SK-N-SH (cell line): ENCODE data around the gene TMEM187. TPM values are rescaled to one million over a fixed set of nuclear protein-coding genes. Genes with fewer than 3 reads are reported as not detected.

Experiments used
- CTCF ChIA-PET: fragments of 300-600, 350-600 bp; formaldehyde crosslinking; extraction: SDS; loops from one replicate; lab custom pipeline; 2021; lab: Yijun Ruan, JAX
- POLR2A ChIA-PET: fragments of 350-600 bp; sonication (Branson Sonifier 250); formaldehyde crosslinking; extraction: SDS; loops from one replicate; lab custom pipeline; 2020; ENCODE audit warnings: antibody characterized with exemption, inconsistent platforms; lab: Yijun Ruan, JAX
- DNase-seq: peaks from one replicate; pipeline ENCODE4 v3.0.0; 2012
- H2AFZ ChIP-seq: fragments of 200-600 bp; sonication (generic); 2 replicates; pipeline ENCODE4 v1.8.1; 2016; ENCODE audit warnings: antibody characterized with exemption, mild to moderate bottlenecking, low read depth
- H3F3A ChIP-seq: fragments of 200-600 bp; sonication (generic); replicated peaks from 2 replicates; pipeline ENCODE3; 2016; ENCODE audit warnings: antibody characterized with exemption, mild to moderate bottlenecking; ENCODE audit not compliant: insufficient read depth
- H3K27ac ChIP-seq, 2 experiments: fragments of 200-500 bp in 1 of 2; fragments of 200-600 bp in 1 of 2; sonication (Bioruptor generic) in 1 of 2; sonication (generic), shearing (Covaris generic) in 1 of 2; 2 replicates each; pipeline versions ENCODE4 v1.5.1 to v1.6.1; 2014 to 2016; ENCODE audit warnings: low read depth in 2 of 2, inconsistent platforms in 1 of 2, low read length in 1 of 2, mild to moderate bottlenecking in 1 of 2, mixed read lengths in 1 of 2
- H3K27me3 ChIP-seq: fragments of 200-600 bp; sonication (generic), shearing (Covaris generic); 2 replicates; pipeline ENCODE4 v1.6.1; 2016; ENCODE audit warnings: mixed run types; ENCODE audit not compliant: insufficient read depth
- H3K36me3 ChIP-seq, 2 experiments: fragments of 200-500 bp in 1 of 2; fragments of 200-600 bp in 1 of 2; sonication (Bioruptor generic) in 1 of 2; sonication (generic) in 1 of 2; replicated peaks in 1 of 2; 2 replicates each; pipeline versions ENCODE3 to v1.5.1; 2014 to 2016; ENCODE audit warnings: low read length in 1 of 2, mild to moderate bottlenecking in 1 of 2; ENCODE audit not compliant: insufficient read depth in 2 of 2, control insufficient read depth in 1 of 2
- H3K4me1 ChIP-seq, 2 experiments: fragments of 200-500 bp in 1 of 2; fragments of 200-600 bp in 1 of 2; sonication (Bioruptor generic) in 1 of 2; sonication (generic), shearing (Covaris generic) in 1 of 2; 2 replicates each; pipeline versions ENCODE4 v1.5.1 to v1.6.1; 2014 to 2016; ENCODE audit warnings: low read depth in 1 of 2, low read length in 1 of 2, mixed run types in 1 of 2; ENCODE audit not compliant: insufficient read depth in 2 of 2, control insufficient read depth in 1 of 2
- H3K4me2 ChIP-seq: fragments of 200-600 bp; sonication (generic), shearing (Covaris generic); 2 replicates; pipeline ENCODE4 v1.6.1; 2017; ENCODE audit warnings: mixed run types
- H3K4me3 ChIP-seq, 2 experiments: fragments of 200-500 bp in 1 of 2; fragments of 200-600 bp in 1 of 2; sonication (Bioruptor generic) in 1 of 2; sonication (generic), shearing (Covaris generic) in 1 of 2; 2 replicates each; pipeline versions ENCODE4 v1.5.1 to v1.8.1; 2014 to 2016; ENCODE audit warnings: low read depth in 2 of 2, inconsistent platforms in 1 of 2, low read length in 1 of 2, mild to moderate bottlenecking in 1 of 2, mixed read lengths in 1 of 2, moderate library complexity in 1 of 2
- H3K79me2 ChIP-seq: fragments of 200-600 bp; sonication (generic); 2 replicates; pipeline ENCODE4 v1.8.1; 2017; ENCODE audit warnings: mild to moderate bottlenecking; ENCODE audit not compliant: insufficient read depth
- H3K9ac ChIP-seq: fragments of 200-600 bp; sonication (generic); 2 replicates; pipeline ENCODE4 v1.6.1; 2017; ENCODE audit warnings: mixed run types
- H3K9me2 ChIP-seq: fragments of 200-600 bp; sonication (generic); 2 replicates; pipeline ENCODE4 v1.6.1; 2017; ENCODE audit warnings: mixed run types
- H3K9me3 ChIP-seq: fragments of 200-600 bp; sonication (generic); 2 replicates; pipeline ENCODE4 v1.6.1; 2017; ENCODE audit warnings: mixed run types, mild to moderate bottlenecking, moderate library complexity
- H4K20me1 ChIP-seq: fragments of 200-600 bp; sonication (generic); 2 replicates; pipeline ENCODE4 v1.6.1; 2017; ENCODE audit warnings: mild to moderate bottlenecking, mixed run types; ENCODE audit not compliant: insufficient read depth
- CHD2 ChIP-seq: fragments of 150-350 bp; IDR thresholded peaks from 2 replicates; pipeline ENCODE4 v1.6.1; 2018; ENCODE audit warnings: low read length; ENCODE audit not compliant: partially characterized antibody
- CTCF ChIP-seq: fragments of 200-600 bp; sonication (generic); IDR thresholded peaks from 2 replicates; pipeline ENCODE4 v1.6.1; 2017; ENCODE audit warnings: antibody characterized with exemption, mild to moderate bottlenecking, moderate library complexity
- EP300 ChIP-seq, 2 experiments: IDR thresholded peaks; 2 replicates each; pipeline versions ENCODE4 v1.4.0 to v1.6.1; 2012; ENCODE audit warnings: borderline replicate concordance in 1 of 2, low read depth in 1 of 2, low read length in 1 of 2
- EZH2phosphoT487 ChIP-seq: fragments of 200-600 bp; sonication (generic); IDR thresholded peaks from 2 replicates; pipeline ENCODE4 v1.6.1; 2017; ENCODE audit warnings: low read depth, mixed run types, mild to moderate bottlenecking, antibody characterized with exemption, moderate library complexity, borderline replicate concordance
- FOXJ3 ChIP-seq: sonication (generic); formaldehyde crosslinking; IDR thresholded peaks from 2 replicates; pipeline ENCODE4 v1.5.1; 2020; ENCODE audit warnings: mild to moderate bottlenecking, missing genetic modification reagents
- GATA2 ChIP-seq: sonication (generic); formaldehyde crosslinking; IDR thresholded peaks from 2 replicates; pipeline ENCODE4 v1.5.0; 2020; ENCODE audit warnings: mild to moderate bottlenecking, missing genetic modification reagents
- JUND ChIP-seq: IDR thresholded peaks from 2 replicates; pipeline ENCODE4 v1.4.0; 2012
- MXI1 ChIP-seq: IDR thresholded peaks from 2 replicates; pipeline ENCODE4 v1.6.1; 2012; ENCODE audit warnings: mild to moderate bottlenecking, low read depth, low read length, improper control_type of control experiment
- NFIC ChIP-seq: IDR thresholded peaks from 2 replicates; pipeline ENCODE4 v1.4.0; 2012; ENCODE audit warnings: borderline replicate concordance
- NRF1 ChIP-seq: IDR thresholded peaks from 2 replicates; pipeline ENCODE4 v1.6.1; 2012; ENCODE audit warnings: low read depth, mild to moderate bottlenecking, low read length
- RCOR1 ChIP-seq: fragments of 150-350 bp; IDR thresholded peaks from 2 replicates; pipeline ENCODE4 v1.6.1; 2017; ENCODE audit warnings: antibody characterized with exemption, low read length
- RFX5 ChIP-seq: IDR thresholded peaks from 2 replicates; pipeline ENCODE4 v1.6.1; 2012; ENCODE audit warnings: mild to moderate bottlenecking, improper control_type of control experiment, low read length
- TAF1 ChIP-seq: IDR thresholded peaks from 2 replicates; pipeline ENCODE4 v1.6.1; 2012; ENCODE audit warnings: low read depth, mild to moderate bottlenecking, low read length, moderate library complexity, borderline replicate concordance
- YY1 ChIP-seq: IDR thresholded peaks from 2 replicates; pipeline ENCODE4 v1.4.0; 2012; ENCODE audit warnings: low read depth, mild to moderate bottlenecking
- ZBTB33 ChIP-seq: IDR thresholded peaks from 2 replicates; pipeline ENCODE4 v1.4.0; 2012; ENCODE audit warnings: low read depth, borderline replicate concordance
- WGBS: methylation state at CpG from one replicate; pipeline ENCODE4 v1.1.6; 2017; ENCODE audit warnings: low lambda C conversion rate; 5-methylcytosine and 5-hydroxymethylcytosine counted together
- polyA plus RNA-seq, 3 experiments: library from polyadenylated mRNA; depleted of rRNA; stranded (reverse); fragments of >200 nt; gene quantifications; 2 replicates each; pipeline ENCODE4 v1.2.3, GENCODE V29; 2012
- TF ChIP-seq, protein P1 (sequence below): fragments of 150-350 bp; IDR thresholded peaks from 2 replicates; pipeline ENCODE4 v1.6.1; 2016; ENCODE audit warnings: mild to moderate bottlenecking, low read depth, low read length

Gene TMEM187
- polyA plus RNA-seq, 1 of the 3 experiments (the other 2 are of a cell fraction): 10.9 TPM

GRCh38 chrX:153958605-153959004, 13.9 kb upstream of the TMEM187 start:
- H3K27ac ChIP-seq: no peak overlapping the region
- H3K36me3 ChIP-seq: peaks cover 6 to 100% of the 10 kb centered on the region in 2 experiments
- POLR2A ChIA-PET: no interaction called here
- H3F3A ChIP-seq: no peaks in the 10 kb centered on the region
- H4K20me1 ChIP-seq: peaks cover 22% of the 10 kb centered on the region; the same call in 1 of the 2 replicates
- CTCF ChIA-PET: interaction anchor here (1.2 to 3.6 kb wide), 4 partner anchors 10 to 195 kb away, joined by 4 to 21 read pairs (median 6); partner anchors contain the start of gene PLXNB3
- 100% methylated on average over 4 of the region's 14 CpGs for WGBS
- no peaks in the 10 kb centered on the region for H3K27me3 ChIP-seq
- no peak for DNase-seq
- H3K9me2 ChIP-seq: no peaks in the 10 kb centered on the region
- no peak overlapping the region for H3K4me2 ChIP-seq
- no peaks in the 10 kb centered on the region; a peak in 1 of 4 replicates for H3K4me1 ChIP-seq
- no peak for TF ChIP-seq NFIC
- no peak for TF ChIP-seq TAF1
- no peak for TF ChIP-seq GATA2
- TF ChIP-seq CHD2: no peak
- no peak for TF ChIP-seq NRF1
- TF ChIP-seq MXI1: no peak
- no peak for TF ChIP-seq RCOR1
- no peak for TF ChIP-seq FOXJ3 (CRISPR knock-in tag)
- TF ChIP-seq CTCF: no peak
- no peak for TF ChIP-seq RFX5
- no peak for TF ChIP-seq EZH2phosphoT487
- TF ChIP-seq YY1: no peak
- no peak for TF ChIP-seq ZBTB33
- TF ChIP-seq JUND: no peak
- no peak for TF ChIP-seq EP300 (IDR thresholded peaks at IDR 0.05; ENCODE audit: borderline replicate concordance in 1 of 2, low read depth in 1 of 2, low read length in 1 of 2)
- TF ChIP-seq, protein P1, sequence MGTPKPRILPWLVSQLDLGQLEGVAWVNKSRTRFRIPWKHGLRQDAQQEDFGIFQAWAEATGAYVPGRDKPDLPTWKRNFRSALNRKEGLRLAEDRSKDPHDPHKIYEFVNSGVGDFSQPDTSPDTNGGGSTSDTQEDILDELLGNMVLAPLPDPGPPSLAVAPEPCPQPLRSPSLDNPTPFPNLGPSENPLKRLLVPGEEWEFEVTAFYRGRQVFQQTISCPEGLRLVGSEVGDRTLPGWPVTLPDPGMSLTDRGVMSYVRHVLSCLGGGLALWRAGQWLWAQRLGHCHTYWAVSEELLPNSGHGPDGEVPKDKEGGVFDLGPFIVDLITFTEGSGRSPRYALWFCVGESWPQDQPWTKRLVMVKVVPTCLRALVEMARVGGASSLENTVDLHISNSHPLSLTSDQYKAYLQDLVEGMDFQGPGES: no peak
- H3K9me3 ChIP-seq: no peaks in the 10 kb centered on the region
- H2AFZ ChIP-seq: no peak overlapping the region
- H3K9ac ChIP-seq: no peak overlapping the region
- H3K79me2 ChIP-seq: peaks cover 15% of the 10 kb centered on the region; the same call in 1 of the 2 replicates
- no peak overlapping the region for H3K4me3 ChIP-seq
